Measurements from ENCODE around the gene PIGC. TPM values are rescaled to one million over a fixed set of nuclear protein-coding genes. Genes with fewer than 3 reads are reported as not detected.

The PIGC gene
- 15.2 and 15.7 TPM in 2 replicates for total RNA-seq

DNA sequence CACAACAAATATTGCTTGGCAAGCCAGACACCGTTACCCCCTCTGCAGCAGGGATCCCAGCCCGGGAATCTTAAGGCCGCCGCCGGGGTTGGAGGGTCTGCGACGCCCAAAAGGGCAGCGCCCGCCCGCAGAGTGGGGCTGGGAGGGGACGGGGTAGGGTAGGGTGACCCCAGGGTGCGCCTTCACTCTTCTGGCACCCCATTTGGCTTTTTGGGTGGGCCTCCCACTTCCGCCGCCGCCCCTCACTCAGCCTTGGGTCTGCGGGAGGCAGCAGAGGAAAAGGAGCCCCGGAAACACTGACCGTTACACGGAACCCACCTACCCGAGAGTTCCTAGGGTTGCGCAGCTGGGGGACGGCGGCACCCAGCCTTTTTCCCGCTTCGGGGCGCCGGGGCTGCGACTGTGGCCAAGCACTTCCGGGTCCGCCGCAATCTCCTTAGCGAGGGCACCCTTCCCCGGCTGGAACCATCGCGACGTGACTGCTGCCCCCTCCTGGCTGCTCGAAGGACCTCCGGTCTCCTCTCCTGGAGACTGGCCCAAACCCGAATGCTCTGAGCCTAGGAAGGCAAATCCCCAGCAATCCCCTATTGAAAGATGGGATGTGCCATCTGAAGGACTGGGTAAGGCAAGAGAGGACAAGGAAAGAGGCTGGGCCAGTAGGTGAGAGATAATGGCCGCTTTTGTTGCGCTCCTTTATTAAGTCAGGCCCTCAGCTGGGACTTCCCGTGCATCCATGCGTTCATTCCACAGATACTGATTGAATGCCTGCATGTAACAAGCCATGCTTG lies at the start of gene PIGC:
PIGC (minus strand) TSS at position 404 of the 788 bp plus-strand sequence. CDS start 1,447 bp downstream, outside the sequence.

DNA sequence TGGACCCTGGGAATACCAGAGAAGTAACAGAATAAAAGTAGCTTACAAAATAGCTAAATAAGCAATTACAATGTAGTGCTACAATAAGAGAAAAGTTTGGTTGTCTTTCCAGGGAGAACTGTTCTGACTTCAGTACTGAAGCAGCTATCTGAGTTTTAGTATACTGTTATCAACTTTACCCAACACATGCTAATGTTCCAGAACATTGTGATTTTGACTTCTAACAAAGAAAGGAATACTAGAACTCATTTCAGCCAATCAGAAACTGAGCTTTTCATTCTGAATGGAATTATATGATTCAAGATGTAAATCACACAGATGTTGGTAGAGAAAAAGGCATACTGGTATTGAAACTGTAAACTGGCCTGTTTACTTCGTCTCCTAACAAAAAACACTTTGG lies 23.5 kb downstream of the PIGC start, which contains the start of gene C1orf105:
C1orf105 (plus strand) TSS at position 301 of the 400 bp plus-strand sequence. CDS start 201 bp downstream, outside the sequence.

Other genes starting within 250 kb of the PIGC start
- not detected in 2 replicates for gene C1orf105, start 23.4 kb downstream of the PIGC start, total RNA-seq
- 19.7 and 22.9 TPM in 2 replicates for gene SUCO, start 89.1 kb upstream of the PIGC start, total RNA-seq
- gene FASLG, start 215.0 kb upstream of the PIGC start, total RNA-seq, result not detected in 2 replicates

All from aortic smooth muscle cell (primary cell).